ENCODE measurements around the gene SPPL3.

DNA sequence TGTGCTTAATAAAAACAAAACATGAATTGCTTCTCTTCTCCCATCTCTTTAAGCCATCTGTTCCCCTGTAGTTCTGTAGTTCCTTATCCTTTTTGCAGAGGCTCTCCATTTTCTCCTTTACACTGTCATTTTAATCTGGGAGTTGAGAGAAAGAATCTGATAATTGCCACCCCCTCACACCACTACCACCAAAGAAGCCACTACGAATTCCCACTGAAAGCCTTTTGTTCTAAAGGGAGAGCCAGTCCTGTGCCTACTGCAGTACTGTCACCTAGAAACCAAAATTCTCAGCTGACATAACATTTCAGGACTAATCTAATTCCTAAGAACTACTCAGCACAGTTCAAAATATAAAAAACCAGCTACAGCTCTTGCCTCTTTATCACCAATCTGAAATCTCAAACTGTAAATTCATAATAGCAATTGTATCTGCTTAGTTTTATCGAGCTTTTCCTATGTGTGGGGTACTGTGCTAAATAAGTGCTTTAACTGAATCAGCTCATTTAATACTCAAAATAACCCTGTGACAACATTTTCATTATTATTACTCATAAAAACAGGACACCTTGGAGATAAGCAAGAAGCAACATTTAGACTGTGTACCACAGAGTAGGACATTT is 72.4 kb downstream of the SPPL3 start:
- TF ChIP-seq, protein P1, sequence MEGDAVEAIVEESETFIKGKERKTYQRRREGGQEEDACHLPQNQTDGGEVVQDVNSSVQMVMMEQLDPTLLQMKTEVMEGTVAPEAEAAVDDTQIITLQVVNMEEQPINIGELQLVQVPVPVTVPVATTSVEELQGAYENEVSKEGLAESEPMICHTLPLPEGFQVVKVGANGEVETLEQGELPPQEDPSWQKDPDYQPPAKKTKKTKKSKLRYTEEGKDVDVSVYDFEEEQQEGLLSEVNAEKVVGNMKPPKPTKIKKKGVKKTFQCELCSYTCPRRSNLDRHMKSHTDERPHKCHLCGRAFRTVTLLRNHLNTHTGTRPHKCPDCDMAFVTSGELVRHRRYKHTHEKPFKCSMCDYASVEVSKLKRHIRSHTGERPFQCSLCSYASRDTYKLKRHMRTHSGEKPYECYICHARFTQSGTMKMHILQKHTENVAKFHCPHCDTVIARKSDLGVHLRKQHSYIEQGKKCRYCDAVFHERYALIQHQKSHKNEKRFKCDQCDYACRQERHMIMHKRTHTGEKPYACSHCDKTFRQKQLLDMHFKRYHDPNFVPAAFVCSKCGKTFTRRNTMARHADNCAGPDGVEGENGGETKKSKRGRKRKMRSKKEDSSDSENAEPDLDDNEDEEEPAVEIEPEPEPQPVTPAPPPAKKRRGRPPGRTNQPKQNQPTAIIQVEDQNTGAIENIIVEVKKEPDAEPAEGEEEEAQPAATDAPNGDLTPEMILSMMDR (conservative IDR thresholded peaks at IDR 0.05; ENCODE audit: low read depth in 2 of 2), result no peak
- no peak for TF ChIP-seq POLR2AphosphoS5 (IDR thresholded peaks at IDR 0.05; ENCODE audit: low read depth)
- no peak for TF ChIP-seq EZH2 (IDR thresholded peaks at IDR 0.05; ENCODE audit: low read depth, unreplicated experiment)
- TF ChIP-seq, protein P2, sequence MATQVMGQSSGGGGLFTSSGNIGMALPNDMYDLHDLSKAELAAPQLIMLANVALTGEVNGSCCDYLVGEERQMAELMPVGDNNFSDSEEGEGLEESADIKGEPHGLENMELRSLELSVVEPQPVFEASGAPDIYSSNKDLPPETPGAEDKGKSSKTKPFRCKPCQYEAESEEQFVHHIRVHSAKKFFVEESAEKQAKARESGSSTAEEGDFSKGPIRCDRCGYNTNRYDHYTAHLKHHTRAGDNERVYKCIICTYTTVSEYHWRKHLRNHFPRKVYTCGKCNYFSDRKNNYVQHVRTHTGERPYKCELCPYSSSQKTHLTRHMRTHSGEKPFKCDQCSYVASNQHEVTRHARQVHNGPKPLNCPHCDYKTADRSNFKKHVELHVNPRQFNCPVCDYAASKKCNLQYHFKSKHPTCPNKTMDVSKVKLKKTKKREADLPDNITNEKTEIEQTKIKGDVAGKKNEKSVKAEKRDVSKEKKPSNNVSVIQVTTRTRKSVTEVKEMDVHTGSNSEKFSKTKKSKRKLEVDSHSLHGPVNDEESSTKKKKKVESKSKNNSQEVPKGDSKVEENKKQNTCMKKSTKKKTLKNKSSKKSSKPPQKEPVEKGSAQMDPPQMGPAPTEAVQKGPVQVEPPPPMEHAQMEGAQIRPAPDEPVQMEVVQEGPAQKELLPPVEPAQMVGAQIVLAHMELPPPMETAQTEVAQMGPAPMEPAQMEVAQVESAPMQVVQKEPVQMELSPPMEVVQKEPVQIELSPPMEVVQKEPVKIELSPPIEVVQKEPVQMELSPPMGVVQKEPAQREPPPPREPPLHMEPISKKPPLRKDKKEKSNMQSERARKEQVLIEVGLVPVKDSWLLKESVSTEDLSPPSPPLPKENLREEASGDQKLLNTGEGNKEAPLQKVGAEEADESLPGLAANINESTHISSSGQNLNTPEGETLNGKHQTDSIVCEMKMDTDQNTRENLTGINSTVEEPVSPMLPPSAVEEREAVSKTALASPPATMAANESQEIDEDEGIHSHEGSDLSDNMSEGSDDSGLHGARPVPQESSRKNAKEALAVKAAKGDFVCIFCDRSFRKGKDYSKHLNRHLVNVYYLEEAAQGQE (IDR thresholded peaks at IDR 0.05; ENCODE audit: unreplicated experiment), result no peak
- TF ChIP-seq STAT1 (IDR thresholded peaks at IDR 0.05; ENCODE audit: unreplicated experiment), result no peak
- no peak for TF ChIP-seq JUNB (IDR thresholded peaks at IDR 0.05; ENCODE audit: unreplicated experiment)
- no peak for TF ChIP-seq CREB1 (CRISPR knock-in tag; IDR thresholded peaks at IDR 0.05; ENCODE audit: low read depth)
- TF ChIP-seq, protein P3, sequence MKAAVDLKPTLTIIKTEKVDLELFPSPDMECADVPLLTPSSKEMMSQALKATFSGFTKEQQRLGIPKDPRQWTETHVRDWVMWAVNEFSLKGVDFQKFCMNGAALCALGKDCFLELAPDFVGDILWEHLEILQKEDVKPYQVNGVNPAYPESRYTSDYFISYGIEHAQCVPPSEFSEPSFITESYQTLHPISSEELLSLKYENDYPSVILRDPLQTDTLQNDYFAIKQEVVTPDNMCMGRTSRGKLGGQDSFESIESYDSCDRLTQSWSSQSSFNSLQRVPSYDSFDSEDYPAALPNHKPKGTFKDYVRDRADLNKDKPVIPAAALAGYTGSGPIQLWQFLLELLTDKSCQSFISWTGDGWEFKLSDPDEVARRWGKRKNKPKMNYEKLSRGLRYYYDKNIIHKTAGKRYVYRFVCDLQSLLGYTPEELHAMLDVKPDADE (IDR thresholded peaks at IDR 0.05), result no peak
- TF ChIP-seq EZH2phosphoT487 (IDR thresholded peaks at IDR 0.05; ENCODE audit: unreplicated experiment), result no peak
- no peak for TF ChIP-seq ZNF331 (CRISPR knock-in tag; IDR thresholded peaks at IDR 0.05; ENCODE audit: low read depth)
- TF ChIP-seq NANOG (IDR thresholded peaks at IDR 0.05; ENCODE audit: borderline replicate concordance), result no peak
- TF ChIP-seq ZNF114 (CRISPR knock-in tag; IDR thresholded peaks at IDR 0.05), result no peak
- TF ChIP-seq, protein P4, sequence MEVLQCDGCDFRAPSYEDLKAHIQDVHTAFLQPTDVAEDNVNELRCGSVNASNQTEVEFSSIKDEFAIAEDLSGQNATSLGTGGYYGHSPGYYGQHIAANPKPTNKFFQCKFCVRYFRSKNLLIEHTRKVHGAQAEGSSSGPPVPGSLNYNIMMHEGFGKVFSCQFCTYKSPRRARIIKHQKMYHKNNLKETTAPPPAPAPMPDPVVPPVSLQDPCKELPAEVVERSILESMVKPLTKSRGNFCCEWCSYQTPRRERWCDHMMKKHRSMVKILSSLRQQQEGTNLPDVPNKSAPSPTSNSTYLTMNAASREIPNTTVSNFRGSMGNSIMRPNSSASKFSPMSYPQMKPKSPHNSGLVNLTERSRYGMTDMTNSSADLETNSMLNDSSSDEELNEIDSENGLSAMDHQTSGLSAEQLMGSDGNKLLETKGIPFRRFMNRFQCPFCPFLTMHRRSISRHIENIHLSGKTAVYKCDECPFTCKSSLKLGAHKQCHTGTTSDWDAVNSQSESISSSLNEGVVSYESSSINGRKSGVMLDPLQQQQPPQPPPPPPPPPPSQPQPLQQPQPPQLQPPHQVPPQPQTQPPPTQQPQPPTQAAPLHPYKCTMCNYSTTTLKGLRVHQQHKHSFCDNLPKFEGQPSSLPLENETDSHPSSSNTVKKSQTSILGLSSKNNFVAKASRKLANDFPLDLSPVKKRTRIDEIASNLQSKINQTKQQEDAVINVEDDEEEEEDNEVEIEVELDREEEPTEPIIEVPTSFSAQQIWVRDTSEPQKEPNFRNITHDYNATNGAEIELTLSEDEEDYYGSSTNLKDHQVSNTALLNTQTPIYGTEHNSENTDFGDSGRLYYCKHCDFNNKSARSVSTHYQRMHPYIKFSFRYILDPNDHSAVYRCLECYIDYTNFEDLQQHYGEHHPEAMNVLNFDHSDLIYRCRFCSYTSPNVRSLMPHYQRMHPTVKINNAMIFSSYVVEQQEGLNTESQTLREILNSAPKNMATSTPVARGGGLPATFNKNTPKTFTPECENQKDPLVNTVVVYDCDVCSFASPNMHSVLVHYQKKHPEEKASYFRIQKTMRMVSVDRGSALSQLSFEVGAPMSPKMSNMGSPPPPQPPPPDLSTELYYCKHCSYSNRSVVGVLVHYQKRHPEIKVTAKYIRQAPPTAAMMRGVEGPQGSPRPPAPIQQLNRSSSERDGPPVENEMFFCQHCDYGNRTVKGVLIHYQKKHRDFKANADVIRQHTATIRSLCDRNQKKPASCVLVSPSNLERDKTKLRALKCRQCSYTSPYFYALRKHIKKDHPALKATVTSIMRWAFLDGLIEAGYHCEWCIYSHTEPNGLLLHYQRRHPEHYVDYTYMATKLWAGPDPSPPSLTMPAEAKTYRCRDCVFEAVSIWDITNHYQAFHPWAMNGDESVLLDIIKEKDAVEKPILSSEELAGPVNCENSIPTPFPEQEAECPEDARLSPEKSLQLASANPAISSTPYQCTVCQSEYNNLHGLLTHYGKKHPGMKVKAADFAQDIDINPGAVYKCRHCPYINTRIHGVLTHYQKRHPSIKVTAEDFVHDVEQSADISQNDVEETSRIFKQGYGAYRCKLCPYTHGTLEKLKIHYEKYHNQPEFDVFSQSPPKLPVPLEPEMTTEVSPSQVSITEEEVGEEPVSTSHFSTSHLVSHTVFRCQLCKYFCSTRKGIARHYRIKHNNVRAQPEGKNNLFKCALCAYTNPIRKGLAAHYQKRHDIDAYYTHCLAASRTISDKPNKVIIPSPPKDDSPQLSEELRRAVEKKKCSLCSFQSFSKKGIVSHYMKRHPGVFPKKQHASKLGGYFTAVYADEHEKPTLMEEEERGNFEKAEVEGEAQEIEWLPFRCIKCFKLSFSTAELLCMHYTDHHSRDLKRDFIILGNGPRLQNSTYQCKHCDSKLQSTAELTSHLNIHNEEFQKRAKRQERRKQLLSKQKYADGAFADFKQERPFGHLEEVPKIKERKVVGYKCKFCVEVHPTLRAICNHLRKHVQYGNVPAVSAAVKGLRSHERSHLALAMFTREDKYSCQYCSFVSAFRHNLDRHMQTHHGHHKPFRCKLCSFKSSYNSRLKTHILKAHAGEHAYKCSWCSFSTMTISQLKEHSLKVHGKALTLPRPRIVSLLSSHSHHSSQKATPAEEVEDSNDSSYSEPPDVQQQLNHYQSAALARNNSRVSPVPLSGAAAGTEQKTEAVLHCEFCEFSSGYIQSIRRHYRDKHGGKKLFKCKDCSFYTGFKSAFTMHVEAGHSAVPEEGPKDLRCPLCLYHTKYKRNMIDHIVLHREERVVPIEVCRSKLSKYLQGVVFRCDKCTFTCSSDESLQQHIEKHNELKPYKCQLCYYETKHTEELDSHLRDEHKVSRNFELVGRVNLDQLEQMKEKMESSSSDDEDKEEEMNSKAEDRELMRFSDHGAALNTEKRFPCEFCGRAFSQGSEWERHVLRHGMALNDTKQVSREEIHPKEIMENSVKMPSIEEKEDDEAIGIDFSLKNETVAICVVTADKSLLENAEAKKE (CRISPR knock-in tag; IDR thresholded peaks at IDR 0.05), result no peak

All from GM23338 (cell line).